DND-41 (cell line): ENCODE results near the gene KIFC3.

Experiments used
- ATAC-seq: fragments of 200-7000 bp; cut with Tn5 transposase; 3 replicates; pipeline ENCODE4 v1.9.1; 2021; ENCODE audit warnings: low read depth; ENCODE audit not compliant: insufficient read depth
- DNase-seq: peaks from one replicate; pipeline ENCODE4 v3.0.0-alpha.2; 2020
- H2AFZ ChIP-seq: 2 replicates; pipeline ENCODE4 v1.6.0; 2012; ENCODE audit warnings: low read depth, low read length
- H3K27ac ChIP-seq: 2 replicates; pipeline ENCODE4 v1.5.1; 2012; ENCODE audit warnings: low read length, inconsistent platforms
- H3K27me3 ChIP-seq: fragments of 200-600 bp; sonication (generic); 2 replicates; pipeline ENCODE4 v1.6.0; 2012; ENCODE audit warnings: low read length, mild to moderate bottlenecking, inconsistent platforms; ENCODE audit not compliant: insufficient read depth, poor library complexity
- H3K36me3 ChIP-seq: 2 replicates; pipeline ENCODE4 v1.5.1; 2012; ENCODE audit warnings: low read length, inconsistent platforms; ENCODE audit not compliant: insufficient read depth
- H3K4me1 ChIP-seq: 2 replicates; pipeline ENCODE4 v1.5.1; 2012; ENCODE audit warnings: mild to moderate bottlenecking, low read length; ENCODE audit not compliant: insufficient read depth
- H3K4me2 ChIP-seq: 2 replicates; pipeline ENCODE4 v1.6.0; 2012; ENCODE audit warnings: mild to moderate bottlenecking, moderate library complexity, low read length, inconsistent platforms; ENCODE audit not compliant: insufficient read depth
- H3K4me3 ChIP-seq, 2 experiments: fragments of 200-600 bp in 1 of 2; shearing (Covaris generic) in 1 of 2; 2 replicates each; pipeline ENCODE4 v1.5.1; 2012 to 2016; ENCODE audit warnings: inconsistent platforms in 2 of 2, low read length in 2 of 2, mild to moderate bottlenecking in 2 of 2, low read depth in 1 of 2, moderate library complexity in 1 of 2
- H3K79me2 ChIP-seq: 2 replicates; pipeline ENCODE4 v1.6.0; 2012; ENCODE audit warnings: low read length, inconsistent platforms; ENCODE audit not compliant: insufficient read depth
- H3K9ac ChIP-seq: 2 replicates; pipeline ENCODE4 v1.6.0; 2012; ENCODE audit warnings: low read depth, mild to moderate bottlenecking, inconsistent platforms, low read length, moderate library complexity
- H3K9me3 ChIP-seq: 2 replicates; pipeline ENCODE4 v1.5.1; 2012; ENCODE audit warnings: low read length, moderate library complexity, mild to moderate bottlenecking, inconsistent platforms; ENCODE audit not compliant: insufficient read depth, severe bottlenecking
- H4K20me1 ChIP-seq: 2 replicates; pipeline ENCODE4 v1.6.0; 2012; ENCODE audit warnings: low read length; ENCODE audit not compliant: insufficient read depth
- CTCF ChIP-seq: IDR thresholded peaks from 2 replicates; pipeline ENCODE4 v1.5.1; 2012; ENCODE audit warnings: borderline replicate concordance, low read length, moderate library complexity, mild to moderate bottlenecking; ENCODE audit not compliant: poor library complexity, severe bottlenecking; ENCODE audit errors: extremely low read depth
- EZH2 ChIP-seq: IDR thresholded peaks from 3 replicates; pipeline ENCODE4 v1.6.1; 2012; ENCODE audit warnings: borderline replicate concordance, low read depth, mild to moderate bottlenecking, moderate library complexity, low read length, inconsistent platforms; ENCODE audit not compliant: severe bottlenecking

Gene KIFC3

GRCh38 chr16:57822856-57823255 is 20.6 kb upstream of the KIFC3 start:
- Histone ChIP-seq H3K4me2 (no peak overlapping the region), H4K20me1 (no peaks in the 10 kb centered on the region), H3K27me3 (no peaks in the 10 kb centered on the region), H3K9me3 (no peaks in the 10 kb centered on the region), H3K36me3 (no peaks in the 10 kb centered on the region), H2AFZ (no peak overlapping the region), H3K9ac (no peak overlapping the region), H3K79me2 (no peaks in the 10 kb centered on the region), H3K27ac (no peak overlapping the region), H3K4me1 (no peaks in the 10 kb centered on the region), H3K4me3 (no peak overlapping the region)
- no peak for TF ChIP-seq CTCF
- no peak for TF ChIP-seq EZH2
- DNase-seq (no peak), ATAC-seq (no peak)

GRCh38 chr16:57822018-57822553 is 19.8 kb upstream of the KIFC3 start:
- ATAC-seq (no peak), DNase-seq (no peak)
- Histone ChIP-seq H3K79me2 (no peaks in the 10 kb centered on the region), H2AFZ (no peak overlapping the region), H3K9me3 (no peaks in the 10 kb centered on the region), H3K27ac (no peak overlapping the region), H3K27me3 (no peaks in the 10 kb centered on the region), H3K4me2 (no peak overlapping the region), H3K36me3 (no peaks in the 10 kb centered on the region), H3K9ac (no peak overlapping the region), H4K20me1 (no peaks in the 10 kb centered on the region), H3K4me1 (no peaks in the 10 kb centered on the region), H3K4me3 (no peak overlapping the region)
- TF ChIP-seq CTCF, result no peak
- no peak for TF ChIP-seq EZH2

GRCh38 chr16:57821149-57821971 is 19.1 kb upstream of the KIFC3 start:
- H3K4me3 ChIP-seq, result no peak overlapping the region
- H2AFZ ChIP-seq, result no peak overlapping the region
- H3K79me2 ChIP-seq, result no peaks in the 10 kb centered on the region
- DNase-seq (no peak), ATAC-seq (no peak)
- no peaks in the 10 kb centered on the region for H4K20me1 ChIP-seq
- no peak overlapping the region for H3K4me2 ChIP-seq
- TF ChIP-seq EZH2 (no peak), CTCF (no peak)
- H3K9ac ChIP-seq, result no peak overlapping the region
- H3K27ac ChIP-seq, result no peak overlapping the region
- H3K9me3 ChIP-seq, result no peaks in the 10 kb centered on the region
- H3K27me3 ChIP-seq, result no peaks in the 10 kb centered on the region
- H3K4me1 ChIP-seq, result no peaks in the 10 kb centered on the region
- no peaks in the 10 kb centered on the region for H3K36me3 ChIP-seq
